HG03521 (cell line): Measurements from ENCODE around the gene PSENEN.
"Not testable (repeated sequence)": the region's sequence is repeated elsewhere in the genome, so short reads cannot be mapped to it uniquely, and the experiment has no call there.

Experiments used
- ATAC-seq: cut with Tn5 transposase; IDR thresholded peaks from one replicate; pipeline ENCODE4 v1.9.1; 2021; ENCODE audit warnings: mild to moderate bottlenecking, moderate library complexity; ENCODE audit not compliant: unreplicated experiment

Gene PSENEN

GRCh38 chr19:35718345-35719041, 27.0 kb upstream of the PSENEN start:
- peak; percentile 9 for ATAC-seq

- no peak for ATAC-seq
These were observed 25.9 kb upstream of the PSENEN start for GRCh38 chr19:35719402-35720162.

GRCh38 chr19:35720163-35720524, 25.3 kb upstream of the PSENEN start:
- no peak for ATAC-seq

GRCh38 chr19:35720648-35721047, 24.8 kb upstream of the PSENEN start:
- ATAC-seq: no peak

- no peak for ATAC-seq
These were observed 24.1 kb upstream of the PSENEN start for GRCh38 chr19:35721374-35721773.

GRCh38 chr19:35722461-35722860, 23.0 kb upstream of the PSENEN start:
- ATAC-seq: no peak

- ATAC-seq: no peak
These were observed 22.6 kb upstream of the PSENEN start for GRCh38 chr19:35722897-35723296.

- no peak for ATAC-seq
These were observed 21.8 kb upstream of the PSENEN start for GRCh38 chr19:35723671-35724070.

- not testable (repeated sequence) for ATAC-seq
These were observed 21.3 kb upstream of the PSENEN start for GRCh38 chr19:35724132-35724531.

GRCh38 chr19:35724560-35724959, 20.9 kb upstream of the PSENEN start:
- ATAC-seq: no peak

- no peak for ATAC-seq
These were observed 20.1 kb upstream of the PSENEN start for GRCh38 chr19:35725216-35725861.

GRCh38 chr19:35727053-35727955, 18.1 kb upstream of the PSENEN start:
- ATAC-seq: no peak

- ATAC-seq: no peak
These were observed 17.3 kb upstream of the PSENEN start for GRCh38 chr19:35727956-35728706.

GRCh38 chr19:35729021-35729420, 16.4 kb upstream of the PSENEN start:
- ATAC-seq: no peak

GRCh38 chr19:35729763-35730162, 15.7 kb upstream of the PSENEN start:
- ATAC-seq: no peak

- no peak for ATAC-seq
These were observed 15.1 kb upstream of the PSENEN start for GRCh38 chr19:35730326-35730725.

GRCh38 chr19:35731353-35731752, 14.1 kb upstream of the PSENEN start:
- no peak for ATAC-seq

- ATAC-seq: no peak
These were observed 13.6 kb upstream of the PSENEN start for GRCh38 chr19:35731779-35732405.

- no peak for ATAC-seq
These were observed 12.8 kb upstream of the PSENEN start for GRCh38 chr19:35732540-35733179.
